Transverse colon (tissue), 4 donors: ENCODE results near the gene HMX1. TPM values are rescaled to one million over a fixed set of nuclear protein-coding genes. Genes with fewer than 3 reads are reported as not detected.

Source experiments
- DNase-seq: peaks from one replicate; pipeline ENCODE4 v3.0.0-alpha.2; 2019
- H3K27ac ChIP-seq, 4 donors: fragments of 200-600 bp; sonication (generic); 2 replicates each; pipeline ENCODE4 v1.5.1; 2016 to 2018; ENCODE audit warnings: inconsistent platforms in 4 of 4
- H3K27me3 ChIP-seq: fragments of 200-600 bp; sonication (generic); 2 replicates; pipeline ENCODE4 v1.5.1; 2017; ENCODE audit warnings: inconsistent platforms
- H3K36me3 ChIP-seq, 4 donors: fragments of 200-600 bp; sonication (generic); 2 replicates each; pipeline ENCODE4 v1.5.1; 2017 to 2019; ENCODE audit warnings: inconsistent platforms in 4 of 4
- H3K4me1 ChIP-seq, 4 donors: fragments of 200-600 bp; sonication (generic); 2 replicates each; pipeline ENCODE4 v1.5.1; 2017 to 2020; ENCODE audit warnings: inconsistent platforms in 4 of 4
- H3K4me3 ChIP-seq, 4 donors: fragments of 200-600 bp; sonication (generic); 1 replicate in 1 of 4; 2 replicates in 3 of 4; pipeline versions ENCODE4 v1.5.1 to v1.6.1; 2017 to 2019; ENCODE audit warnings: inconsistent platforms in 4 of 4
- H3K9me3 ChIP-seq, 2 donors: fragments of 200-600 bp; sonication (generic); 2 replicates each; pipeline ENCODE4 v1.5.1; 2017 to 2019; ENCODE audit warnings: inconsistent platforms in 2 of 2
- EP300 ChIP-seq: sonication (generic); formaldehyde crosslinking; IDR thresholded peaks from one replicate; pipeline ENCODE4 v1.6.1; 2017; ENCODE audit warnings: antibody characterized with exemption, low read depth
- POLR2A ChIP-seq: fragments of 450-650 bp; IDR thresholded peaks from one replicate; pipeline ENCODE4 v1.6.1; 2016; ENCODE audit warnings: antibody characterized with exemption, mild to moderate bottlenecking, moderate library complexity
- POLR2AphosphoS5 ChIP-seq, 3 donors: sonication (generic); formaldehyde crosslinking; IDR thresholded peaks; one replicate each; pipeline ENCODE4 v1.6.1; 2016; ENCODE audit warnings: antibody characterized with exemption in 3 of 3
- WGBS, 2 donors: methylation state at CpG; one replicate each; pipeline ENCODE4 v1.1.5; 2018; ENCODE audit warnings: low coverage in 1 of 2; 5-methylcytosine and 5-hydroxymethylcytosine counted together
- in situ Hi-C, 4 donors: fragments of 200-750 bp; cut with MboI; loops; one replicate each; pipeline versions ENCODE4 v1.15.0 to v1.15.1; 2017; ENCODE audit warnings: low sequenced_read_pairs in 3 of 4, low pct_ligation_motif_present in 1 of 4, low pct_unique_long_range_greater_than_20kb in 1 of 4
- intact Hi-C: fragments of 100-400 bp; cut with DNase I; formaldehyde crosslinking; loops from one replicate; pipeline ENCODE4 v1.15.1; 2023; ENCODE audit warnings: low total_unique reads
- total RNA-seq, 4 donors: library from RNA; depleted of rRNA; stranded (reverse); fragments of >200 nt; gene quantifications; one replicate each; pipeline ENCODE4 v1.1.0, GENCODE V29; 2016
- TF ChIP-seq, protein P1 (sequence below), 5 experiments: fragments of 200-600 bp in 3 of 5; fragments of 450-650 bp in 2 of 5; sonication (generic) in 3 of 5; IDR thresholded peaks; 1 replicate in 2 of 5; 2 replicates in 3 of 5; pipeline ENCODE4 v1.5.1; 2016 to 2017; ENCODE audit warnings: antibody characterized with exemption in 5 of 5, inconsistent platforms in 3 of 5, mild to moderate bottlenecking in 2 of 5, moderate library complexity in 1 of 5

The HMX1 gene
- total RNA-seq, 4 donors from 2014 or later: not detected

DNA sequence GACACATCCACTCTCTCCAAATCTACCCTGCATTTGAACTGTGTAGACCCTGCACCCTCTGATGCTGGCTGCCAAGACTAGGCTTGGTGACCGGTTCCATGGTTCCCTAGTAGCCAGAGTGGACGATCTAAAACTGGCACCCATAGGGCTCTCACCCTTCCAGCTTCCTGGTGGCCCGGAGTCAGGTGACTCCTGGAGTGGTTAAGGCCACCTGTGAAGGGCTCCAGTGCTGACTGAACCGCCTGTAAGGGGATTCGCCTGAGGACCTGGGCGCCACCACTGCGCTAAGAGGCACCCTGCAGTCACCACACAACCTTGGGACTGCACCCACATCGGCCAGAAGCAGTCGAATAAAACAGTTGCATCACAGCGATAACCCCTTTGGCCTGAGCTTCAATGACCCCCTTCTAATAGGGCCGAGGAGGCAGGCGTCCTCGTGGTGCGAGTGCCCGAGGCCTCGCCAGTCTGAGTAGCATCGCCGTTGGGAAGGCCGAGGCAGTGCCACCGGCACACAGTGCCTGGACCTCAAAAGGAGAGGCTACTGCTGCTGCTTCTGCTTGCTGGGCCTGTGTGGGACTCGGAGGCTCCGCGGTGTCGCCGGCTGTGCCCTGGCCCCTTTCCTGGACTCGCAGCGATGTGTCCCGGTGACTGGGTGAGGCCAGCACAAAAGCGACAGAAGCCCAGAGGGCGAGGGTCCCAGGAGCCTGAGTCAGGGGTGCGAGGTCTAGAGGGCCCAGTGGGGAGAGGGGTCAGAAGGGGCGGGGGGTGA, 6.5 kb downstream of the HMX1 start:
- in situ Hi-C loops: no loop called here
- H3K27me3 ChIP-seq: peaks cover 100% of the 10 kb centered on the region
- no peak for DNase-seq
- TF ChIP-seq, protein P1, sequence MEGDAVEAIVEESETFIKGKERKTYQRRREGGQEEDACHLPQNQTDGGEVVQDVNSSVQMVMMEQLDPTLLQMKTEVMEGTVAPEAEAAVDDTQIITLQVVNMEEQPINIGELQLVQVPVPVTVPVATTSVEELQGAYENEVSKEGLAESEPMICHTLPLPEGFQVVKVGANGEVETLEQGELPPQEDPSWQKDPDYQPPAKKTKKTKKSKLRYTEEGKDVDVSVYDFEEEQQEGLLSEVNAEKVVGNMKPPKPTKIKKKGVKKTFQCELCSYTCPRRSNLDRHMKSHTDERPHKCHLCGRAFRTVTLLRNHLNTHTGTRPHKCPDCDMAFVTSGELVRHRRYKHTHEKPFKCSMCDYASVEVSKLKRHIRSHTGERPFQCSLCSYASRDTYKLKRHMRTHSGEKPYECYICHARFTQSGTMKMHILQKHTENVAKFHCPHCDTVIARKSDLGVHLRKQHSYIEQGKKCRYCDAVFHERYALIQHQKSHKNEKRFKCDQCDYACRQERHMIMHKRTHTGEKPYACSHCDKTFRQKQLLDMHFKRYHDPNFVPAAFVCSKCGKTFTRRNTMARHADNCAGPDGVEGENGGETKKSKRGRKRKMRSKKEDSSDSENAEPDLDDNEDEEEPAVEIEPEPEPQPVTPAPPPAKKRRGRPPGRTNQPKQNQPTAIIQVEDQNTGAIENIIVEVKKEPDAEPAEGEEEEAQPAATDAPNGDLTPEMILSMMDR (IDR thresholded peaks at IDR 0.05): no peak
- TF ChIP-seq EP300: no peak
- no peak for TF ChIP-seq POLR2AphosphoS5 (IDR thresholded peaks at IDR 0.05)
- TF ChIP-seq POLR2A: no peak
- H3K4me1 ChIP-seq: peaks cover 0 to 9% (median 8%) of the 10 kb centered on the region in 4 donors
- no peak overlapping the region for H3K4me3 ChIP-seq
- intact Hi-C loops: no loop called here
- H3K9me3 ChIP-seq: no peaks in the 10 kb centered on the region
- H3K36me3 ChIP-seq: no peaks in the 10 kb centered on the region
- H3K27ac ChIP-seq: no peak overlapping the region
- 48% methylated on average over 19 of the region's 32 CpGs; no CpG with 5 or more reads in 1 of the 2 donors for WGBS, 2 donors

DNA sequence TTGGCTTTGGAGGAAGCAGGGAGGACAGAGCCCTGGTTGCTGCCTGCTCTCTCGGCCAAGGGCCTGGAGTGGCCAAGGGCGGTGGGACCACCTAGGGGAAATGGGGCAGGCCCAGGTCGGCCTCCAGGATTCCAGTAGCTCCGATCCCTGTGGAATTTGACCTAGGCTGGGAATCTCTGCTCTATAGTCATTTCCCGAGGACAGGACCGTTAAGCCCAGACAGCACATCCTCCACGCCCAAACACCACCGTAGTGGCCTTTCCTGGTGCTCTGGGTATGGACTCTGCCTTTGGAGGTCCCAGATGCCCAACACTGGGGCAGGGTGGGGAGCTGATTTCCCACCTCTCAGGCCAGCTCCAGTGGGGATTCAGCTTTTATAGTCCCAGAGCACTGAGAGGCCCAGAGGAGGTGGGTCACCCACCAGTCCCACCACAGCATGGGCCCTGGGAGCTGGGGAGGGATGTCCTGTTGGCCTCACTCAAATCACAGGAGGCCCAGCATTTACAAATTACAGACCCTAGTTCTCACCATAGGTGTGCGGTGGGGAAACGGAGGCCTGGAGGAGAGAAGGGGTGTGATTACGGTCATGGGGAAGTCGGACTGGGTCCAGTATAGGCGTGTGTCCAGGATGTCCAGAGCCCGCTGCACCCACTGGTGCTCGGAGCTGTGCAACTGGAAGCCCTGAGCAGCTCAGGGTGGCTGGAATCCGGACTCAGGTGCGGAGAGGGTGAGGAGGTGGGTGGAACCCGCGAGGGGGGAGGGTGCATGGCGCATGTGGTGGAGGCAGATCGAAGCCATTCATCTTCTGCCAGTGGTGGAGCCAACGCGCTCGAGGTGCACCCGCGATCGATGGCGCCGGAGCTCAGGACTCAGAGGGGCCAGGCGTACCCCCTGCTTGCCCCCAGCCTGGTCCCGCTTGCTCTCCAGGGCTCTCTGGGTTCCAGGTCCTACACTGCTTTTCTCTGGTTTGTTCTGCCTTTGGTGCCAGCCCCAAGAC, 7.7 kb downstream of the HMX1 start:
- Histone ChIP-seq H3K27me3 (peaks cover 100% of the 10 kb centered on the region), H3K9me3 (no peaks in the 10 kb centered on the region), H3K36me3 (no peaks in the 10 kb centered on the region), H3K4me1 (peaks cover 0 to 9% (median 8%) of the 10 kb centered on the region in 4 donors), H3K4me3 (no peak overlapping the region), H3K27ac (no peak overlapping the region)
- no peak for DNase-seq
- TF ChIP-seq, protein P1 (IDR thresholded peaks at IDR 0.05): no peak
- WGBS, 2 donors: 41% methylated on average over 28 of the region's 31 CpGs; no CpG with 5 or more reads in 1 of the 2 donors
- intact Hi-C loops (no loop called here), in situ Hi-C loops (no loop called here)

DNA sequence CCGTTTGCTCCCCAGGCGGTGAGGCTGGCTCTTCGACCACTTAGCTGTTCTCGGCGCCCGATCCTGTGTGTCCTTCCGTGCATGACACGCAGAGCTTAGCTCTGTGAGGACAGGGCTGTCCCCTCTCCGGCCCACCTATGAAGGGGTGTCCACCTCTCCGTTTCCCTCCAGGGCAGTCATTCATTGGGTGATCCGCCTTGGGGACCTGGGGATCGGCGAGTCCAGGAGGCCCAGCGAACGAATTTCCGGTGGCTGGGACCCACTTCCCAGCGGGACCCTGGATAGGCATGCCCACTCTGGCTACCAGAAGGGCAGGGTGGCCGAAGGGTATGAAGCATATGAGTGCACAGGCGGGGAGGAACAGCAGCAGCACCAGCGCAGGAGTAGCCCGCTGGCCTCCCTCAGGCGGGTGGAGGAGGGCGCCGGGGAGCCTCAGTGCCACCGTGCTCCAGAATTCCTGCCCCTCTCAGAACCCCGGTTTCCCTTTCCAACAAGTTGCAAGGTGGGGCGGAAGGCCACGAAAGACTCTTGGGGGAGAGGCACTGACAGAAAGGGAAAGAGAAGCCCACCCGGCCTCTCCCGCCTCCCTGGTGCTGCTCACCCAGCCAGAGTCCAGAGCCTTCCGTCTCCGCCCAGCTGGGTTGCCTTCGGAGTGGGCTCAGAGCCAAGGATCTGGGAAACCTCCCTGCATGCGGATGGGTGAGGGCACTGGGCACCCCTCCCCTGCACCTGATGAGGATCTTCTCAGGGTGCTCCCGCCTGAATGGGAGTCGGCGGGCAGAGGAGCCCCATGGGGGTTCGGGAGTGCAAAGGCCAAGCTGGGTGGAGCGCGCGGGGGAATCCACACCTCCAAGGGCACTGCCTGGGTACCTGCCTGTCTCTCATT, 8.6 kb downstream of the HMX1 start:
- WGBS, 2 donors: 12 to 14% methylated on average over 6 to 32 of the region's 41 CpGs
- peaks cover 100% of the 10 kb centered on the region for H3K27me3 ChIP-seq
- H3K4me1 ChIP-seq: peaks cover 0 to 14% (median 11%) of the 10 kb centered on the region in 4 donors
- DNase-seq: no peak
- intact Hi-C loops: no loop called here
- H3K4me3 ChIP-seq: no peak overlapping the region
- no peak overlapping the region for H3K27ac ChIP-seq
- no peaks in the 10 kb centered on the region for H3K36me3 ChIP-seq
- H3K9me3 ChIP-seq: no peaks in the 10 kb centered on the region
- TF ChIP-seq, protein P1 (IDR thresholded peaks at IDR 0.05): no peak
- no peak for TF ChIP-seq POLR2A
- TF ChIP-seq EP300: no peak
- TF ChIP-seq POLR2AphosphoS5 (IDR thresholded peaks at IDR 0.05): no peak
- in situ Hi-C loops: no loop called here
